DOHH2 (cell line): Measurements from ENCODE around the gene UGT1A8.
"Not testable (repeated sequence)": the region's sequence is repeated elsewhere in the genome, so short reads cannot be mapped to it uniquely, and the experiment has no call there.

Experiments
- H3F3A ChIP-seq: fragments of 200-600 bp; sonication (generic), shearing (Covaris generic); 2 replicates; pipeline ENCODE4 v1.6.0; 2016; ENCODE audit warnings: antibody characterized with exemption, mild to moderate bottlenecking; ENCODE audit not compliant: control insufficient read depth, insufficient read depth
- H3K27ac ChIP-seq: fragments of 200-600 bp; sonication (generic); 2 replicates; pipeline ENCODE4 v1.5.1; 2014; ENCODE audit warnings: low read depth, mild to moderate bottlenecking, low read length, moderate library complexity
- H3K27me3 ChIP-seq: fragments of 200-600 bp; sonication (generic); 2 replicates; pipeline ENCODE4 v1.6.1; 2014; ENCODE audit warnings: mild to moderate bottlenecking, low read length, mixed read lengths; ENCODE audit not compliant: control insufficient read depth
- H3K36me3 ChIP-seq: fragments of 200-600 bp; sonication (generic); 2 replicates; pipeline ENCODE4 v1.6.1; 2014; ENCODE audit warnings: mild to moderate bottlenecking, low read length, moderate library complexity, mixed read lengths; ENCODE audit not compliant: control insufficient read depth
- H3K4me1 ChIP-seq: fragments of 200-600 bp; sonication (generic); 2 replicates; pipeline ENCODE4 v1.6.1; 2014; ENCODE audit warnings: mild to moderate bottlenecking, low read length, mixed read lengths; ENCODE audit not compliant: control insufficient read depth
- H3K4me2 ChIP-seq: fragments of 200-600 bp; sonication (generic); 2 replicates; pipeline ENCODE4 v1.6.0; 2014; ENCODE audit warnings: mild to moderate bottlenecking, low read length, moderate library complexity
- H3K4me3 ChIP-seq: fragments of 200-600 bp; sonication (generic); 2 replicates; pipeline ENCODE4 v1.5.1; 2014; ENCODE audit warnings: mild to moderate bottlenecking, low read length, mixed read lengths
- H3K79me2 ChIP-seq: fragments of 200-600 bp; sonication (generic); 2 replicates; pipeline ENCODE4 v1.6.1; 2014; ENCODE audit warnings: mild to moderate bottlenecking, low read length, mixed read lengths; ENCODE audit not compliant: control insufficient read depth
- H3K9me2 ChIP-seq: fragments of 200-600 bp; sonication (generic); replicated peaks from 2 replicates; pipeline ENCODE4 v1.6.1; 2014; ENCODE audit warnings: mild to moderate bottlenecking, low read length, mixed read lengths; ENCODE audit not compliant: control insufficient read depth
- H3K9me3 ChIP-seq: fragments of 200-600 bp; sonication (generic); 2 replicates; pipeline ENCODE4 v1.6.1; 2014; ENCODE audit warnings: antibody characterized with exemption, low read length, mixed read lengths; ENCODE audit not compliant: control insufficient read depth, insufficient read depth
- H4K20me1 ChIP-seq: fragments of 200-600 bp; sonication (generic); 2 replicates; pipeline ENCODE4 v1.6.0; 2014; ENCODE audit warnings: low read depth, mild to moderate bottlenecking, antibody characterized with exemption, low read length, moderate library complexity; ENCODE audit not compliant: control insufficient read depth, insufficient read depth
- CTCF ChIP-seq: fragments of 200-600 bp; sonication (generic); IDR thresholded peaks from one replicate; pipeline ENCODE4 v1.5.1; 2014; ENCODE audit warnings: antibody characterized with exemption, mild to moderate bottlenecking, low read depth, low read length; ENCODE audit not compliant: poor library complexity, severe bottlenecking
- EZH2phosphoT487 ChIP-seq: fragments of 200-600 bp; sonication (generic); IDR thresholded peaks from 2 replicates; pipeline ENCODE4 v1.6.1; 2017; ENCODE audit warnings: borderline replicate concordance, mild to moderate bottlenecking, antibody characterized with exemption, low read length, moderate library complexity, mixed read lengths

UGT1A8 gene

GRCh38 chr2:233655043-233655442, 37.6 kb downstream of the UGT1A8 start:
- Histone ChIP-seq H3F3A (no peaks in the 10 kb centered on the region), H3K4me3 (no peak overlapping the region), H3K9me3 (no peaks in the 10 kb centered on the region), H3K27ac (no peak overlapping the region), H3K4me1 (no peaks in the 10 kb centered on the region), H3K9me2 (no peaks in the 10 kb centered on the region), H3K4me2 (no peak overlapping the region), H4K20me1 (no peaks in the 10 kb centered on the region), H3K79me2 (no peaks in the 10 kb centered on the region), H3K36me3 (no peaks in the 10 kb centered on the region), H3K27me3 (peaks cover 3% of the 10 kb centered on the region; the same call in 1 of the 2 replicates)
- TF ChIP-seq CTCF = no peak
- no peak for TF ChIP-seq EZH2phosphoT487

- H3K9me3 ChIP-seq, H3K4me2 ChIP-seq, H3K27me3 ChIP-seq, H3F3A ChIP-seq, H4K20me1 ChIP-seq, H3K79me2 ChIP-seq, H3K9me2 ChIP-seq, H3K27ac ChIP-seq, H3K36me3 ChIP-seq, H3K4me3 ChIP-seq, H3K4me1 ChIP-seq: not testable (repeated sequence)
Observed at GRCh38 chr2:233655943-233656342, 38.5 kb downstream of the UGT1A8 start.

GRCh38 chr2:233656443-233656842, 39.0 kb downstream of the UGT1A8 start:
- Histone ChIP-seq H3K36me3 (no peaks in the 10 kb centered on the region), H3K4me3 (no peak overlapping the region), H3K79me2 (no peaks in the 10 kb centered on the region), H3K9me3 (no peaks in the 10 kb centered on the region), H3F3A (no peaks in the 10 kb centered on the region), H3K4me1 (no peaks in the 10 kb centered on the region), H3K9me2 (no peaks in the 10 kb centered on the region), H3K4me2 (no peak overlapping the region), H4K20me1 (no peaks in the 10 kb centered on the region), H3K27me3 (0 out of 2 replicates have a peak, but pooled peaks cover 5% of the 10 kb centered on the region), H3K27ac (no peak overlapping the region)
- TF ChIP-seq CTCF (no peak), EZH2phosphoT487 (no peak)

- TF ChIP-seq EZH2phosphoT487 = no peak
- no peak for TF ChIP-seq CTCF
- Histone ChIP-seq H3K4me1 (no peaks in the 10 kb centered on the region), H3K4me2 (no peak overlapping the region), H3K9me2 (no peaks in the 10 kb centered on the region), H3F3A (no peaks in the 10 kb centered on the region), H3K27me3 (peaks cover 5% of the 10 kb centered on the region; the same call in 1 of the 2 replicates), H3K79me2 (no peaks in the 10 kb centered on the region), H3K36me3 (no peaks in the 10 kb centered on the region), H3K27ac (no peak overlapping the region), H3K9me3 (no peaks in the 10 kb centered on the region), H4K20me1 (no peaks in the 10 kb centered on the region), H3K4me3 (no peak overlapping the region)
Observed at GRCh38 chr2:233658610-233659009, 41.2 kb downstream of the UGT1A8 start.
